GM19324 (cell line): ENCODE results near the gene SP6.

Experiments used
- ATAC-seq: cut with Tn5 transposase; IDR thresholded peaks from one replicate; pipeline ENCODE4 v1.9.1; 2021; ENCODE audit warnings: mild to moderate bottlenecking, moderate library complexity; ENCODE audit not compliant: unreplicated experiment, low FRiP score

Gene SP6

GRCh38 chr17:47850692-47851573 is at the start of gene SP6:
Gene SP6, minus strand, starts transcription at chr17:47851163. Its CDS starts 2,734 bp downstream, at chr17:47848429.
- ATAC-seq, result no peak

- no peak for ATAC-seq
Measured at GRCh38 chr17:47899643-47900042, 48.7 kb upstream of the SP6 start.

- no peak for ATAC-seq
Measured at GRCh38 chr17:47898241-47898640, 47.3 kb upstream of the SP6 start.

GRCh38 chr17:47897561-47897960 is 46.6 kb upstream of the SP6 start:
- ATAC-seq, result no peak

GRCh38 chr17:47896672-47897490 is 45.9 kb upstream of the SP6 start:
- no peak for ATAC-seq

GRCh38 chr17:47895856-47896671 is 45.1 kb upstream of the SP6 start, which contains the start of gene SP2:
Gene SP2, plus strand, starts transcription at chr17:47896236. Its CDS starts 51 bp downstream, at chr17:47896287.
- peak; percentile 90 for ATAC-seq

GRCh38 chr17:47895347-47895855 is 44.4 kb upstream of the SP6 start:
- no peak for ATAC-seq

- no peak for ATAC-seq
Measured at GRCh38 chr17:47894498-47895346, 43.8 kb upstream of the SP6 start.

- ATAC-seq, result no peak
Measured at GRCh38 chr17:47891545-47892088, 40.7 kb upstream of the SP6 start.

GRCh38 chr17:47889734-47890529 is 39.0 kb upstream of the SP6 start:
- peak; percentile 43 for ATAC-seq

- no peak for ATAC-seq
Measured at GRCh38 chr17:47888293-47888692, 37.3 kb upstream of the SP6 start.

GRCh38 chr17:47884905-47885730 is 34.2 kb upstream of the SP6 start:
- no peak for ATAC-seq

- ATAC-seq, result no peak
Measured at GRCh38 chr17:47884427-47884740, 33.4 kb upstream of the SP6 start.

- ATAC-seq, result no peak
Measured at GRCh38 chr17:47883589-47884426, 32.8 kb upstream of the SP6 start.

- no peak for ATAC-seq
Measured at GRCh38 chr17:47882695-47883588, 32.0 kb upstream of the SP6 start.

GRCh38 chr17:47882247-47882646 is 31.3 kb upstream of the SP6 start:
- no peak for ATAC-seq
